ENCODE results near the gene FLNB. TPM values are rescaled to one million over a fixed set of nuclear protein-coding genes. Genes with fewer than 3 reads are reported as not detected.

FLNB gene
- total RNA-seq, 1 experiment from 2014 or later, result 83.4 TPM

- H3K23me2 ChIP-seq (ENCODE audit: insufficient read length, low read depth, low read length, poor library complexity, severe bottlenecking), result no peaks in the 10 kb centered on the region
- Mint-ChIP-seq H3K4me3 (no peak overlapping the region), H3K9me3 (no peaks in the 10 kb centered on the region), H3K27me3 (ENCODE audit: low read depth) (no peaks in the 10 kb centered on the region), H3K27ac (peak overlapping the region in 1 of 3 experiments; percentile 72; a peak in 1 of 7 replicates), H3K36me3 (ENCODE audit: insufficient read depth in 1 of 3, low read depth in 3 of 3) (no peaks in the 10 kb centered on the region; a peak in 1 of 7 replicates), H3K4me1 (peaks cover 17 to 19% of the 10 kb centered on the region in 2 experiments)
- no peak overlapping the region for H3T11ph ChIP-seq (ENCODE audit: low read length)
- H3K79me1 ChIP-seq (ENCODE audit: insufficient read depth, low read depth, low read length, poor library complexity, severe bottlenecking), result peaks cover 8% of the 10 kb centered on the region
- no peak overlapping the region for H4K5ac ChIP-seq (ENCODE audit: insufficient read length, low read depth, low read length)
- no peak overlapping the region for H2BK5ac ChIP-seq (ENCODE audit: insufficient read length, low read length)
- H3K14ac ChIP-seq (ENCODE audit: insufficient read depth, low read length), result no peak overlapping the region
- no peak overlapping the region for H2BK20ac ChIP-seq (ENCODE audit: low read depth, low read length, poor library complexity, severe bottlenecking)
- no peak overlapping the region for H3K18ac ChIP-seq (ENCODE audit: insufficient read length, low read depth, low read length)
- H2BK12ac ChIP-seq (ENCODE audit: insufficient read length, low read depth, low read length), result no peak overlapping the region
- H4K91ac ChIP-seq (ENCODE audit: insufficient read length, low read depth, low read length), result no peak overlapping the region
- H2AFZ ChIP-seq (ENCODE audit: low read length), result no peak overlapping the region
- no CpG with 5 or more reads among the region's 7 CpGs for WGBS (ENCODE audit: extremely low coverage, insufficient read length, low lambda C conversion rate)
- H3K4me2 ChIP-seq (ENCODE audit: insufficient read depth, insufficient read length, low read length), result no peak overlapping the region
- no peak overlapping the region for H3K9ac ChIP-seq (ENCODE audit: extremely low read depth, insufficient read length, low read length)
- H3K9me3 ChIP-seq (ENCODE audit: control insufficient read depth, low read depth, low read length), result no peaks in the 10 kb centered on the region
- no peak overlapping the region for H3K56ac ChIP-seq (ENCODE audit: insufficient read length, low read depth, low read length)
- no peak for TF ChIP-seq CTCF (conservative IDR thresholded peaks at IDR 0.05)
- H3K27ac ChIP-seq (ENCODE audit: insufficient read length, low read depth, low read length), result no peak overlapping the region
- H3K23ac ChIP-seq (ENCODE audit: insufficient read length, low read depth, low read length), result no peak overlapping the region
- no peak overlapping the region for H2BK120ac ChIP-seq (ENCODE audit: low read depth, low read length, poor library complexity, severe bottlenecking)
- H2AK5ac ChIP-seq (ENCODE audit: insufficient read length, low read length), result no peak overlapping the region
- no peak overlapping the region for H3K4ac ChIP-seq (ENCODE audit: low read depth, low read length)
- H2BK15ac ChIP-seq (ENCODE audit: low read depth, low read length), result no peak overlapping the region
- H3K79me2 ChIP-seq (ENCODE audit: insufficient read depth, low read length), result peaks cover 5% of the 10 kb centered on the region; the same call in 1 of the 2 replicates
- H3K27me3 ChIP-seq (ENCODE audit: insufficient read depth, low read length), result no peaks in the 10 kb centered on the region
- no peaks in the 10 kb centered on the region for H4K20me1 ChIP-seq (ENCODE audit: control insufficient read depth, insufficient read depth, insufficient read length)
- no peak overlapping the region for H4K8ac ChIP-seq (replicated peaks; ENCODE audit: insufficient read length, low read depth, low read length)
- H3K4me1 ChIP-seq (ENCODE audit: insufficient read depth, low read length), result no peaks in the 10 kb centered on the region; the same call in 1 of the 2 replicates
- no peak for DNase-seq
Observed at GRCh38 chr3:58071480-58071971, 63.3 kb downstream of the FLNB start.

Measured in H9 (cell line).